HG03139 (cell line): ENCODE measurements around the gene MORN5.

ENCODE experiments used
- ATAC-seq: cut with Tn5 transposase; IDR thresholded peaks from one replicate; pipeline ENCODE4 v1.9.1; 2021; ENCODE audit not compliant: unreplicated experiment

Gene MORN5

DNA sequence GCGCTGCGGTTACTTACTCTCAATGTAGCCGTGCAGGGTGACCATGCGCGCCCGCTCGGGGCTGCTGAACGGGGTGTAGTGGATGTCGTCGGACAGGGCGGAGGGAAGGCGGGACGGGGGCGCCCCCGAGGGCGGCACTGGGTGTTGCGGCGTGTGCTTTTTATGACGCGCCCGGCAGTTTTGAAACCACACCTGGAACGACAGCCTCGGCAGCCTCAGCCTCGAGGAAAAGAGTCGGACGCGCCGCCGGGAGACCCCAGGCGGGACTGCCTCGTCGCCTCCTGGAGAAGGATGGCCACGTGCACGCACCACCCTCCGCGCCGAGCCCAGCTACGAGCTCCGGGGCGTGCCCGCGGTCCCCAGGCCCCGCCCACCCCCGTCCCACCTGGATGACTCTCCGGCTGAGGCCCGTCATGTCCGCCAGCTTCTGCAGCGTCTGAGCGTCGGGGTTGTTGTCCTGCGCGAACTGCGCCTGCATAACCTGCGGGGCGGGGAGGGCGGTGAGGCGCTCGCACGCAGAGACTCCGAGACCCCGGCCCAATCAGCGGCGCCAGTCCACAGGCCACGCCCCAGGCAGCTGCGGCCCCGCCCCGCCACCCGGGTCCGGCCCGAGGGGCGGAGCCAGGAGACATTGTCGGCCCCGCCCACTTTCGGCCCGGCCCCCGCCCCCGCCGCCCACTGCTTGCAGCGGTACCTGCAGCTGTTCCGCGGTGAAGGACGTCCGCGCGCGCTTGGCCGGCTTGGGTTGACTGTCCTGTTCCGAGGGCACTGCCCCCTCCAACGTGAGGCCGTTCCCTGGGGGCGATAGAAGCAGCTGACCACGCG lies 54.1 kb downstream of the MORN5 start:
- peak; percentile 46 for ATAC-seq

- no peak for ATAC-seq
These were observed 54.8 kb downstream of the MORN5 start for GRCh38 chr9:122214507-122214906.

DNA sequence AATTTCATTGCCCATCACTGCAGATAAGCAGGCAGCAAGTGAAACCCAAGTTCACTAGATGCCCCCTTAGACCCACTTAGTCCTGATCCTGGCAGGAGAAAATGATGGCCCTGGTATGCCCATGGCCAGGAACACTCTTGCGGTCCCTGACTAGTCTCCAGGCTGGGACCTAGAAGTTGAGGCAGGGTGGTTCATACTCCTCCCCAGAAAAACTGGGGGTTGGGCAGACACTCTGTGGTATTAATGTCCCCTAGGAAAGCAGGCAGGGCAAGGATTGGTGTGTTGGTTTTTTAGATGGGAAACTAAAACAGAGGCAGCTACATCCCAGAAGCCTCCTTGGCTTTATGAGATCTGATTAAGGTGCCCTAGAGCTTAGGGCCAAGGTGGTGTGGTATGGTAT lies 56.0 kb downstream of the MORN5 start:
- ATAC-seq, result no peak

GRCh38 chr9:122216138-122216797 lies 56.6 kb downstream of the MORN5 start:
- no peak for ATAC-seq

- ATAC-seq, result no peak
These were observed 57.2 kb downstream of the MORN5 start for GRCh38 chr9:122216798-122217418.

- ATAC-seq, result no peak
These were observed 57.9 kb downstream of the MORN5 start for GRCh38 chr9:122217640-122218039.

DNA sequence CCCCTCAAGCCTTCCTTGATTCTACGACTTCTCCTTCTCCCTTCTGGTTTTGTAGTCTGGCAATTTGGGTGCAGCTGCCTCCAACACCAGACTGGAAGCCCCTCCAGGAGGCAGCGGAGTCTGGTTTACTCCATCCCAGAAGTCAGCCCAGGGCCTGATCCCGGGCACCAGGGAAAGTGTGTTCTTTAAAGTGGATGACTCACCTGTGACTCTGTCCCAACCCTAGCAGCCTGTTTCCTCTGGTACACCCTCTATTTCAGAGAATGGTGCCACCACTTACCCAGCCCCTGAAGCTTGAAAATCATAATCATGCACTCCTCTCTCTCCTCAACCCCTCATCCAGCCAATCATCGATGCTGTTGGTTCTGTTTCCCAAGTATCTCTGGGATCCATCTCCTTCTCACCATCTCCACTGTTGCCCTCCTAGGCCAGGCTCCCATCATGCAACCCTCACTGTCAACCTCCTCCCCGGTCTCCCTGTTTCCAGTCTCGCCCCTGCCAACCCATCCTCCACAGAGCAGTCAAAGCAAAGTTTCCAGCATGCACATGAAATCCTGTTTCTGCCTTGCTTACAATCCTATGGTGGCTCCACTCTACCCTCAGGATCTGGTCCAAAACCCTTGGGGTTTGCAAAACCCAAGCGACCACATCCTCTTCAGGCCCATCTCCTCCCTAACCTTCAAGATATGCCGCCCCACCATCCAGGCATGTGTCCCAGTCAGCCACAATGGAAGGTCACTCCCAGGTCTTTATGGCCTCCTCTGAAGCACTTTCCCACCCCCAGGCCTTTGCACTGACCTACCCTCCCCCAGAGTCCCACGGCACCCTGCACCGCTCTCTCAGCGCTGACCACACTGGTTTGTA lies 58.6 kb downstream of the MORN5 start:
- ATAC-seq, result no peak

GRCh38 chr9:122218935-122219855 lies 59.5 kb downstream of the MORN5 start:
- no peak for ATAC-seq

DNA sequence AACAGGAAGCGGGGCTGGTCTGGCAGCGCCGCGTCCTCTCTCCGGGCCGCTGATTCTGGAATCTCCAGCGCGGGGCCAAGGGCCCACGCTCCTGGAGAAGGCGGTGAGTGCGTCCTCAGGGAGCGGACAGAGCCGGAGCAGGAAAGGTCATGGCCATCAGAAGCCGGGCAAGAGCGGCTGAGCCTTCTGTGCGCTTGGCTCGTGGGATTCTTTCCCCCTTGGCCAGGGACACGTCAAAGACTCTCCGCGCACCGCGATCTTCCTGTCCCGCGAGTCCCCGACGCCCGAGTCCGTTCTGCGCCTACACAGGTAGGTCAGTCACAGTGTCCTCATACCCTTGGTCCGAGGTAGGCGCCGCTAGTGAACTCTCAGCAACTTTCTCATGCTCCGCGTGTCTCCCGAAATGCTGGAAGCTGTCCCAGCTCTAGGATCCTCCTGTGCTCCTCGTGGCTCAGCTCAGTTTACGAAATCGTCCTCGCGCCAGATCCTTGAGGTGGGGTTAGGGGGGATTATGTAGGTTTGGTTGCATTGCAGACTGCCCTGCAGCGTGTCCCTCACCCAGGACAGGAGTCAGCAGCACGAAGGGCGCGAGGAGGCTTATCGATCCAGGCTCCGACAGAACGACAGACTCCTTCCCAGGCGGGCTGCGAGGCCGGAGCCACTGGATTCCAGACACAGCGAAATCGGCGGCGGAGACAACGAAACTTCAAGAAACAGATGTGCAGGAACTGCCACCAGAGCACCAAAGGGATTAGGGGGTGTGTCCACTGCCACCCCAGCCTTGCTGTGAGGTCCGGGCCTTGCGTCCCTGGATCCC lies 60.4 kb downstream of the MORN5 start:
- ATAC-seq, result no peak

DNA sequence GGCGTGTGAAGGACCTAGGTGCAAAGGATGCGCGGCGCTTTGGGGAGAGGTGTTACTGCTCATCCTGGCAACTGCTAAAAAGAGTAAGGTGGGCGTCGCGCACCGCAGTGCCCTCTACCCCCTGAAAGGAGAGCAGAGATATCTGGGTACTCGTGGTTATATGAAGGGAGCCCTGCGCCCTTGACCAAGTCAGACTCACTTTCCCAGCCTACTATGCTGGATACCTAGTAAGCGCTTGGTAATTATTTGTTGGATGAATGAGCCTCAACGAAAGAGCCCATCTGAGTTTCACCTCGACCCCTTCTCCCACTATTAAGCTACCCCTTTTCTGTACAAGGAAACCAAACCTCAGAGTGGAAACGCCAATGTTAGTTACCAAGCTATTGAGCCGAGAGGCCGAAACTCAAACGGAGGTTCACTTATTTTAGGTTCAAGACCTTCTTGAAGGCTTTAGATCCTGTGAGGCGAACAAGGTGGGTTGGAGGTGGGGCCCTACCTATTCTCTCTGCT lies 61.0 kb downstream of the MORN5 start:
- ATAC-seq, result no peak

GRCh38 chr9:122221183-122221811 lies 61.6 kb downstream of the MORN5 start:
- no peak for ATAC-seq

- no peak for ATAC-seq
These were observed 63.1 kb downstream of the MORN5 start for GRCh38 chr9:122222791-122223190.

GRCh38 chr9:122223435-122223834 lies 63.7 kb downstream of the MORN5 start:
- no peak for ATAC-seq

GRCh38 chr9:122225312-122226141 lies 65.8 kb downstream of the MORN5 start:
- no peak for ATAC-seq

GRCh38 chr9:122226142-122226757 lies 66.5 kb downstream of the MORN5 start:
- no peak for ATAC-seq

DNA sequence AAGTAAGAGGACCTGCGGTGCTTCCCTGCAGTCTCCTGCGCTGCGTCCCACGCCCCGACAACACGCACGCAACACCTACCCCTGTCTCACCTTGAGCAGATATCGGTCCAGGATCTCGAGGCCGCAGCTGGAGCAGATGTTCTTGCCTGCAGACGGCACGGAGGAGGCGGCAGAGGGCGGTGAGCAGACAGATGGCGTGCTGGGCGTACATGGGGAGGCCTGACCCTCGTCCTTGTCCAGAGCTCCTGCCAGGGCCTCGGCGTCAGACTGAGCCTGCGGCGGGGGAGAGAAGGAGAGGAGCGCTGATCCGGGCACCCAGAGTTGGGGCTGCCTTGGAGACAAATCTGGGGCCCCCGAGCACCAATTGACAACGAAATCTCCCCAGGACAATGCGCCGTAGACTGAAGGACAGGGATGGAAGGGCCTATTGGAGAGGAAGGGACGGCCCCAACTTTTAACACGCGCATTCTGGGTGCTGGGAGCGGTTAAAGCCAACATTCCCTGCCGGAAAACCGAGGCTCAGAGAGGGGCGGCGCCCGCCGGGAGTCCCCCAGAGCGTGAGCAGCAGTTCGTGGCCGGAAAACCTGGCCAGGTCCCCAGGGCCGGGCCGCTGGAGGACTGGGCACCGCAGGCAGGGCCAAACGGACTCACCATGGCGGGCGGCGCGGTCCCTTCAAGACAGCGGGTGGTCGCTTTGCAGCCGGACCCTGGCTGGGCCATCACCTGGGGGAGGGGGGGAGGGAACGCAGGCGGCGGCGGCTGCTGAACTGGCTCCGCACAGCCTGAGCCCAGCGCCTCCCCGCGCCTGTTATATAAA lies 67.3 kb downstream of the MORN5 start:
- ATAC-seq, result no peak

GRCh38 chr9:122227575-122227900 lies 67.8 kb downstream of the MORN5 start:
- no peak for ATAC-seq
